HG03095 (cell line): ENCODE data around the gene NUP98.
"Not testable (repeated sequence)": the region's sequence is repeated elsewhere in the genome, so short reads cannot be mapped to it uniquely, and the experiment has no call there.

Experiments
- ATAC-seq: cut with Tn5 transposase; IDR thresholded peaks from one replicate; pipeline ENCODE4 v1.9.1; 2021; ENCODE audit warnings: moderate library complexity; ENCODE audit not compliant: unreplicated experiment

The NUP98 gene

GRCh38 chr11:3679077-3679476 lies 118.3 kb downstream of the NUP98 start:
- ATAC-seq = no peak

- no peak for ATAC-seq
These were observed 121.4 kb downstream of the NUP98 start for GRCh38 chr11:3675971-3676370.

- no peak for ATAC-seq
These were observed 123.2 kb downstream of the NUP98 start for GRCh38 chr11:3674189-3674588.

- ATAC-seq = no peak
These were observed 125.8 kb downstream of the NUP98 start, which contains the start of gene CHRNA10 for GRCh38 chr11:3671334-3672254. TSS of gene CHRNA10 (minus strand) at chr11:3671384. CDS start at chr11:3671312, 72 bp downstream.

GRCh38 chr11:3669742-3670183 lies 127.6 kb downstream of the NUP98 start:
- ATAC-seq = no peak

GRCh38 chr11:3669128-3669527 lies 128.2 kb downstream of the NUP98 start:
- ATAC-seq = no peak

GRCh38 chr11:3667149-3668035 lies 130.0 kb downstream of the NUP98 start:
- ATAC-seq = no peak

- no peak for ATAC-seq
These were observed 131.3 kb downstream of the NUP98 start for GRCh38 chr11:3666023-3666530.

- ATAC-seq = no peak
These were observed 131.9 kb downstream of the NUP98 start for GRCh38 chr11:3665336-3666022.

GRCh38 chr11:3664032-3664630 lies 133.2 kb downstream of the NUP98 start:
- no peak for ATAC-seq

GRCh38 chr11:3662856-3663255 lies 134.5 kb downstream of the NUP98 start:
- ATAC-seq = no peak

GRCh38 chr11:3660960-3661359 lies 136.4 kb downstream of the NUP98 start:
- ATAC-seq = no peak

- ATAC-seq = no peak
These were observed 137.5 kb downstream of the NUP98 start for GRCh38 chr11:3659595-3660515.

GRCh38 chr11:3658252-3658651 lies 139.1 kb downstream of the NUP98 start:
- no peak for ATAC-seq

- not testable (repeated sequence) for ATAC-seq
These were observed 140.0 kb downstream of the NUP98 start for GRCh38 chr11:3657331-3657730.

GRCh38 chr11:3655547-3655946 lies 141.8 kb downstream of the NUP98 start:
- ATAC-seq = no peak

- ATAC-seq = not testable (repeated sequence)
These were observed 144.8 kb downstream of the NUP98 start for GRCh38 chr11:3652514-3652913.

- ATAC-seq = not testable (repeated sequence)
These were observed 148.0 kb downstream of the NUP98 start for GRCh38 chr11:3649374-3649773.

- not testable (repeated sequence) for ATAC-seq
These were observed 148.5 kb downstream of the NUP98 start for GRCh38 chr11:3648843-3649242.
